ENCODE data around the gene PRSS36.

PRSS36 gene

GRCh38 chr16:31108794-31109558, 40.9 kb downstream of the PRSS36 start:
- no peak for TF ChIP-seq REST (IDR thresholded peaks at IDR 0.05; ENCODE audit: insufficient read depth in 1 of 2, low read depth in 2 of 2, low read length in 2 of 2)

GRCh38 chr16:31108035-31108793, 41.7 kb downstream of the PRSS36 start, which contains the start of gene BCKDK:
Gene BCKDK (plus strand): TSS chr16:31108386. CDS start chr16:31109224, 838 bp downstream.
- no peak for TF ChIP-seq TAF1 (IDR thresholded peaks at IDR 0.05; ENCODE audit: borderline replicate concordance, insufficient read depth, low read length)
- TF ChIP-seq POLR2AphosphoS5 (IDR thresholded peaks at IDR 0.05; ENCODE audit: low read depth, low read length): 0 out of 2 replicates have a peak, but pooled peaks have one; percentile 69
- TF ChIP-seq SIN3A (IDR thresholded peaks at IDR 0.05; ENCODE audit: borderline replicate concordance, insufficient read depth, low read length): 0 out of 2 replicates have a peak, but pooled peaks have one; percentile 2
- no peak for TF ChIP-seq REST (IDR thresholded peaks at IDR 0.05; ENCODE audit: insufficient read depth in 1 of 2, low read depth in 2 of 2, low read length in 2 of 2)
- TF ChIP-seq FOXP2 (optimal IDR thresholded peaks at IDR 0.05; ENCODE audit: borderline replicate concordance, extremely low read depth, extremely low read length, insufficient read depth): peak; percentile 71

- TF ChIP-seq TAF1 (IDR thresholded peaks at IDR 0.05; ENCODE audit: borderline replicate concordance, insufficient read depth, low read length) (no peak; the same call in 1 of the 2 replicates), SIN3A (IDR thresholded peaks at IDR 0.05; ENCODE audit: borderline replicate concordance, insufficient read depth, low read length) (no peak), REST (IDR thresholded peaks at IDR 0.05; ENCODE audit: insufficient read depth in 1 of 2, low read depth in 2 of 2, low read length in 2 of 2) (no peak), POLR2AphosphoS5 (IDR thresholded peaks at IDR 0.05; ENCODE audit: low read depth, low read length) (no peak), FOXP2 (optimal IDR thresholded peaks at IDR 0.05; ENCODE audit: borderline replicate concordance, extremely low read depth, extremely low read length, insufficient read depth) (no peak)
Measured at GRCh38 chr16:31107465-31107867, 42.4 kb downstream of the PRSS36 start.

GRCh38 chr16:31106509-31107464, 43.1 kb downstream of the PRSS36 start:
- TF ChIP-seq REST (IDR thresholded peaks at IDR 0.05; ENCODE audit: insufficient read depth in 1 of 2, low read depth in 2 of 2, low read length in 2 of 2) (no peak), SIN3A (IDR thresholded peaks at IDR 0.05; ENCODE audit: borderline replicate concordance, insufficient read depth, low read length) (no peak)

All from PFSK-1 (cell line).